MCF 10A (cell line): ENCODE measurements around the gene DHX35. TPM values are rescaled to one million over a fixed set of nuclear protein-coding genes. Genes with fewer than 3 reads are reported as not detected.

Experiments
- BruUV-seq: library from RNA; stranded (reverse); fragments of 400-500 nt; replicated peaks from 2 replicates; lab custom pipeline; 2021; lab: Mats Ljungman, UMichigan
- CTCF ChIA-PET: fragments of 300-600 bp; sonication (Branson Sonifier 250); formaldehyde crosslinking; extraction: SDS; loops from one replicate; lab custom pipeline; 2021; ENCODE audit warnings: antibody characterized with exemption, inconsistent platforms; lab: Yijun Ruan, JAX
- POLR2A ChIA-PET: fragments of 300-600, 350-650 bp; sonication (Branson Sonifier 250); formaldehyde crosslinking; extraction: SDS; loops from one replicate; lab custom pipeline; 2020; ENCODE audit warnings: antibody characterized with exemption, inconsistent platforms; lab: Yijun Ruan, JAX
- DNase-seq: peaks from one replicate; pipeline ENCODE4 v3.0.0-alpha.2; 2018; ENCODE audit not compliant: unreplicated experiment
- H3K27ac Mint-ChIP-seq: one replicate; pipeline ENCODE4 v1.8.0; 2022; ENCODE audit warnings: mild to moderate bottlenecking, low read depth, mixed read lengths; ENCODE audit not compliant: unreplicated experiment
- H3K27me3 Mint-ChIP-seq: one replicate; pipeline ENCODE4 v1.8.0; 2022; ENCODE audit warnings: mixed read lengths; ENCODE audit not compliant: insufficient read depth, unreplicated experiment
- H3K36me3 Mint-ChIP-seq: one replicate; pipeline ENCODE4 v1.8.0; 2022; ENCODE audit warnings: mild to moderate bottlenecking, moderate library complexity, mixed read lengths; ENCODE audit not compliant: insufficient read depth, unreplicated experiment
- H3K4me1 Mint-ChIP-seq: one replicate; pipeline ENCODE4 v1.8.0; 2022; ENCODE audit warnings: mixed read lengths; ENCODE audit not compliant: insufficient read depth, unreplicated experiment
- H3K4me3 Mint-ChIP-seq: one replicate; pipeline ENCODE4 v1.8.0; 2022; ENCODE audit warnings: mild to moderate bottlenecking, moderate library complexity, mixed read lengths; ENCODE audit not compliant: unreplicated experiment
- H3K9me3 Mint-ChIP-seq: one replicate; pipeline ENCODE4 v1.8.0; 2022; ENCODE audit warnings: mixed read lengths; ENCODE audit not compliant: unreplicated experiment
- CTCF ChIP-seq: fragments of 200-600 bp; IDR thresholded peaks from one replicate; pipeline ENCODE4 v1.8.0; 2022; ENCODE audit warnings: antibody characterized with exemption, mild to moderate bottlenecking; ENCODE audit not compliant: unreplicated experiment
- intact Hi-C: fragments of 100-400 bp; cut with micrococcal nuclease; formaldehyde crosslinking; loops from 2 replicates; pipeline ENCODE4 v1.14.1; 2022
- total RNA-seq: library from RNA; stranded (reverse); gene quantifications from 2 replicates; pipeline ENCODE4 v1.2.3, GENCODE V29; 2022

DHX35 gene
- total RNA-seq, 1 experiment from 2014 or later: 7.8 TPM

- BruUV-seq: no TSS peak
- Mint-ChIP-seq H3K4me1 (peaks cover 5% of the 10 kb centered on the region), H3K27me3 (peaks cover 15% of the 10 kb centered on the region), H3K27ac (no peak overlapping the region), H3K9me3 (no peaks in the 10 kb centered on the region), H3K36me3 (no peaks in the 10 kb centered on the region), H3K4me3 (peak overlapping the region; percentile 78)
- TF ChIP-seq CTCF: peak; percentile 96
- ChIA-PET POLR2A (interaction anchor here (0.9 to 3.1 kb wide), 9 partner anchors 9 to 1913 kb away, joined by 3 to 15 read pairs (median 5); partner anchors contain the start of gene DHX35), CTCF (interaction anchor here (0.5 to 18.6 kb wide), 102 partner anchors 11 to 1936 kb away, joined by 3 to 622 read pairs (median 4); partner anchors contain the start of genes DHX35 and FAM83D)
- intact Hi-C loops: loop anchor here (1.0 to 10.0 kb wide), 3 partner anchors 31 to 295 kb away; partner anchors contain the start of gene DHX35
- DNase-seq: peak; percentile 64
These were observed 87.8 kb downstream of the DHX35 start for GRCh38 chr20:39049684-39050554.

DNA sequence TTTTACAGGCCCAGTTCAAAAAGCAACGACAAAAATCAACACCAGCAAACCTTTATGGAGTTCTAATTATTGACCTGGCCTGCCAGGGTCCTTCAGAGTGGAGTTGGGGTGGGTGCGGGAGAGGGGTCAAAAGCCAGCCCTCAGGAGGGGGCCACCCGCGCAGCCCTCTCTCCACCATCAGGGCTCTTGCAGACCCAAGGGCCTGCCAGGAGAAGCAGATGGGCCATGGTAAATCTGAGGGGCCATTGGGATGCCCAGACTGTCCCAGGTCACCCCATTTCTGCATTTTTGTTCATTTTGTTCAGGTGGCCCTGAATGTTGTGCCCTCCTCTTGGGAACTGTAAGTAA is 88.4 kb downstream of the DHX35 start:
- BruUV-seq: no TSS peak
- H3K27ac Mint-ChIP-seq: no peak overlapping the region
- no peak for TF ChIP-seq CTCF
- DNase-seq: no peak
- ChIA-PET CTCF (interaction anchor here (0.5 to 18.6 kb wide), 52 partner anchors 12 to 1921 kb away, joined by 3 to 622 read pairs (median 5); partner anchors contain the start of genes DHX35 and FAM83D), POLR2A (interaction anchor here (1.1 to 3.1 kb wide), 6 partner anchors 19 to 1912 kb away, joined by 3 to 15 read pairs (median 6); partner anchors contain the start of gene DHX35)
- H3K9me3 Mint-ChIP-seq: no peaks in the 10 kb centered on the region
- H3K4me3 Mint-ChIP-seq: peak overlapping the region; percentile 78
- H3K4me1 Mint-ChIP-seq: peaks cover 5% of the 10 kb centered on the region
- H3K36me3 Mint-ChIP-seq: no peaks in the 10 kb centered on the region
- intact Hi-C loops: loop anchor here (1.0 kb wide), 1 partner anchor 31 kb away; no protein-coding TSS in a partner anchor
- H3K27me3 Mint-ChIP-seq: peaks cover 21% of the 10 kb centered on the region

DNA sequence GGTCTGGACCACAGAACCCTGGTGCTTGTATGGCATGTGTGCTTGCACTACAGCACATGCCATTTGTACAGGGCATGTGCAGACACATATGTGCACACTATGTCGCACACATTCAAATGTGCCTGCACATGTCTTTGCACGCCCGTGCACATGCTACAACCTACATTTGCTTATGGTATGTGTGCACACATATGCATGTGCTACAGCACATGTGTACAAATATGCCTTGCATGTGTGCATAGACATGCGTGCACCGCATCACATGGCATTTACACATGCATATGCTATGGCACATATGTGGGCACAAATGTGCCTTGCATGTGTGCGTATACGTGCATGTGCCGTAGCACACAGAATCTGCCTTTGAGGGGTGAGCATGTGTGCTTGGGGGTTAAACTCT is 90.5 kb downstream of the DHX35 start:
- Mint-ChIP-seq H3K36me3 (no peaks in the 10 kb centered on the region), H3K27me3 (peaks cover 43% of the 10 kb centered on the region), H3K4me1 (peaks cover 5% of the 10 kb centered on the region), H3K9me3 (no peaks in the 10 kb centered on the region), H3K4me3 (no peak overlapping the region), H3K27ac (no peak overlapping the region)
- intact Hi-C loops: no loop called here
- DNase-seq: no peak
- CTCF ChIA-PET: interaction anchor here (0.7 to 18.6 kb wide), 6 partner anchors 13 to 212 kb away, joined by 3 to 622 read pairs (median 6); no protein-coding TSS in a partner anchor
- no TSS peak for BruUV-seq
- POLR2A ChIA-PET: no interaction called here
- TF ChIP-seq CTCF: no peak

GRCh38 chr20:39057143-39057542 is 95.0 kb downstream of the DHX35 start:
- ChIA-PET CTCF (interaction anchor here (0.6 to 18.6 kb wide), 6 partner anchors 8 to 114 kb away, joined by 3 to 622 read pairs (median 3); no protein-coding TSS in a partner anchor), POLR2A (interaction anchor here (0.6 kb wide), 2 partner anchors 217 to 1013 kb away, joined by 4 read pairs; no protein-coding TSS in a partner anchor)
- no peak for DNase-seq
- H3K9me3 Mint-ChIP-seq: no peaks in the 10 kb centered on the region
- H3K4me1 Mint-ChIP-seq: no peaks in the 10 kb centered on the region
- BruUV-seq: no TSS peak
- H3K4me3 Mint-ChIP-seq: no peak overlapping the region
- H3K27me3 Mint-ChIP-seq: peaks cover 61% of the 10 kb centered on the region
- intact Hi-C loops: no loop called here
- TF ChIP-seq CTCF: no peak
- no peak overlapping the region for H3K27ac Mint-ChIP-seq
- no peaks in the 10 kb centered on the region for H3K36me3 Mint-ChIP-seq
